Duodenal mucosa (tissue), 2 donors: ENCODE results near the gene HERC5.

Source experiments
- H3K27ac ChIP-seq: one replicate; pipeline ENCODE4 v1.7.0; 2013; ENCODE audit warnings: low read depth, low read length
- H3K27me3 ChIP-seq, 2 donors: one replicate each; pipeline ENCODE4 v1.7.0; 2013; ENCODE audit warnings: low read length in 2 of 2, control low read depth in 1 of 2; ENCODE audit not compliant: insufficient read depth in 2 of 2, control insufficient read depth in 1 of 2
- H3K36me3 ChIP-seq, 2 donors: one replicate each; pipeline ENCODE4 v1.7.0; 2013; ENCODE audit warnings: low read length in 2 of 2, control low read depth in 1 of 2; ENCODE audit not compliant: insufficient read depth in 2 of 2, control insufficient read depth in 1 of 2
- H3K4me1 ChIP-seq, 2 donors: one replicate each; pipeline ENCODE4 v1.7.0; 2013; ENCODE audit warnings: low read length in 2 of 2, control low read depth in 1 of 2; ENCODE audit not compliant: insufficient read depth in 2 of 2, control insufficient read depth in 1 of 2
- H3K4me3 ChIP-seq, 2 donors: one replicate each; pipeline ENCODE4 v1.7.0; 2013; ENCODE audit warnings: low read length in 2 of 2, low read depth in 1 of 2
- H3K9ac ChIP-seq, 2 donors: one replicate each; pipeline ENCODE4 v1.7.0; 2013; ENCODE audit warnings: low read length in 2 of 2, low read depth in 1 of 2
- H3K9me3 ChIP-seq, 2 donors: one replicate each; pipeline ENCODE4 v1.7.0; 2013; ENCODE audit warnings: low read length in 2 of 2, control low read depth in 1 of 2; ENCODE audit not compliant: control insufficient read depth in 1 of 2

HERC5 gene

DNA sequence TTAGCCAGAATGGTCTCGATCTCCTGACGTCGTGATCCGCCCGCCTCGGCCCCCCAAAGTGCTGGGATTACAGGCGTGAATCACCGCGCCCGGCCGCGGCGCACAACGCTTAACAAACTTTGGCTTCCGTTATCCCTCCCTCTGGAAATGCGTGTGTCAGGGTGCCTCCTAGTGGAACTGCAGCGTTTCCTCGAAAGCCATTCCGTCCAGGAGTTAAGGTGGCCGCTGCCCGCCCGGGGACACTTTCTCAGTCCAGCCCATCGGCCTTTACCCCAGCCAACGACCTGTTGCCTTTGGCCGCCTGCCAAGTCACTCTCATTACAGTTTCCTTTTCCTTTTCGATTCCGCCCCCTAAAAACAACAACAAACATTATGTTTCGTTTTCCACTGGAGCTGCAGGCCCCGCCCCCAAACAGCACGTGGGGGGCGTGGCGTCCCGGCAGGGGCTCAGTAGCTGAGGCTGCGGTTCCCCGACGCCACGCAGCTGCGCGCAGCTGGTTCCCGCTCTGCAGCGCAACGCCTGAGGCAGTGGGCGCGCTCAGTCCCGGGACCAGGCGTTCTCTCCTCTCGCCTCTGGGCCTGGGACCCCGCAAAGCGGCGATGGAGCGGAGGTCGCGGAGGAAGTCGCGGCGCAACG, at the start of gene HERC5:
HERC5 (plus strand) TSS at position 450 of the 637 bp plus-strand sequence; CDS start at position 601, 151 bp downstream.
- peak within 1 kb of the TSS; percentile 65 for H3K27ac ChIP-seq
- H3K4me3 ChIP-seq, result peak within 1 kb of the TSS; percentile 59 to 73
- peaks cover 0 to 3% of the 10 kb centered on the region in 2 donors for H3K4me1 ChIP-seq
- H3K9ac ChIP-seq, result peak within 1 kb of the TSS; percentile 47 to 61
- no peaks in the 10 kb centered on the region for H3K36me3 ChIP-seq
- H3K27me3 ChIP-seq, result peaks cover 0 to 4% of the 10 kb centered on the region in 2 donors
- H3K9me3 ChIP-seq, result peaks cover 0 to 3% of the 10 kb centered on the region in 2 donors

DNA sequence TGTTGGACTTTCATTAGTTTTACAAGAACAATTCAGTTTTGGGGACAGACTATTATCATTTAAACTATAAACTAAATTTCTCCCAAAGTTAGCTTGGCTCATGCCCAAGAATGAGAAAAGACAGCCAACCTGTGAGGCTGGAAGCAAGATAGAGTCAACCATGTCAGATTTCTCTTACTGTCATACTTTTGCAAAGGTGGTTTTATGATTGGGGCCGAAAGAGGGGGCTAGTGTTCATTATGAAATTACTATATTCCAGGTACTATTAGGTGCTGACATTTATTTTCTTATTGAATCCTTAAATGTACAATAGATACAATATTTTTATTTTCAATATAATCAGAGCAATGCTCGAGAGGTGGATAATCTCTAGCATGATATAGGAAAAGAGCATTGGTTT, 47.7 kb upstream of the HERC5 start:
- H3K27me3 ChIP-seq, result no peaks in the 10 kb centered on the region
- no peaks in the 10 kb centered on the region for H3K4me1 ChIP-seq
- H3K27ac ChIP-seq, result no peak overlapping the region
- H3K9ac ChIP-seq, result no peak overlapping the region
- peaks cover 5 to 11% of the 10 kb centered on the region in 2 donors for H3K36me3 ChIP-seq
- no peaks in the 10 kb centered on the region for H3K9me3 ChIP-seq
- no peak overlapping the region for H3K4me3 ChIP-seq

DNA sequence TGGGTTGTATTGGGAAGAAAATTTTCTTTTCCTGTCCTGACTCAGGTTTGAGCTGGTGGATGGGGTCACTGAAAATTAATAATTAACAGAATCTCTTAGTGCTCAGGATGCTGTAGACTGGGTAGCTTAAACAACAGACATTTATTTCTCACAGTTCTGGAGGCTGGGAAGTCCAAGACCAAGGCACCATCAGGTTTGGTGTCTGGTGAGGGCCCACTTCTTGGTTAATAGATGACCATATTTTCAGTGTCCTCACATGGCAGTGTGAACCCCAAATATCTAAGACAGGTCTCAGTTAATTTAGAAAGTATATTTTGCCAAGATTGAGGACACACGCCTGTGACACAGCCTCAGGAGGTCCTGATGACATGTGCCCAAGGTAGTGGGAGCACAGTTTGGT, 47.1 kb upstream of the HERC5 start:
- no peak overlapping the region for H3K4me3 ChIP-seq
- no peaks in the 10 kb centered on the region for H3K9me3 ChIP-seq
- H3K4me1 ChIP-seq, result no peaks in the 10 kb centered on the region
- peaks cover 5 to 11% of the 10 kb centered on the region in 2 donors for H3K36me3 ChIP-seq
- H3K27ac ChIP-seq, result no peak overlapping the region
- H3K9ac ChIP-seq, result no peak overlapping the region
- H3K27me3 ChIP-seq, result no peaks in the 10 kb centered on the region

DNA sequence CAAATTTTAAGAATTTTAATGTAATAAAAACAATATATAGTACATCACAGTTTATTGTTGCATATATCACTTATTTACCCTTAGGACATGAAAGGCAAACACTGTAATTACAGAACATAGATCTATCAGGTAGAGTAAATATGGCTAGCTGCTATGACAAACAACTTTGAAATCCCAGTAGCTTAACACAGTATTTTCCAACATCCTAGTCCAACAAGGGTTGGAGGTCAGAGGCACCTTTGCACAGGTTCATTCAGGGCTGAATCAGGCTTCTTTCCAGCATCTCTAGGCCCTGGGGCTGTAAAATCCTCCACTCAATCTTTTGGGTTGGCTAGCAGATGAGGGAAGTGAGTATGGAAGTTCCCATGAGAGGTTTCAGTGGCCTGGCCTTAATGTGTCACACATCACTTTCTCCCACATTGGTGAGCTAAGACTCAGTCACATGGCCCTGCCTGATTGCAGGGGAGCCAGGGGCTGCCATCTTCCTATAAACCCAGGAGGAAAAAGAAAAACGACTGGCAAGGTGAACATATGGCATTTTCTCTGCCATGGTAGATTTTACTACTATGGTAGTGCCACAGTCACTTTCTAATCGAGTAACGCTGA, 45.3 kb upstream of the HERC5 start:
- Histone ChIP-seq H3K4me1 (no peaks in the 10 kb centered on the region), H3K9me3 (no peaks in the 10 kb centered on the region), H3K4me3 (no peak overlapping the region), H3K27me3 (no peaks in the 10 kb centered on the region), H3K27ac (no peak overlapping the region), H3K9ac (no peak overlapping the region), H3K36me3 (peaks cover 0 to 5% of the 10 kb centered on the region in 2 donors)

DNA sequence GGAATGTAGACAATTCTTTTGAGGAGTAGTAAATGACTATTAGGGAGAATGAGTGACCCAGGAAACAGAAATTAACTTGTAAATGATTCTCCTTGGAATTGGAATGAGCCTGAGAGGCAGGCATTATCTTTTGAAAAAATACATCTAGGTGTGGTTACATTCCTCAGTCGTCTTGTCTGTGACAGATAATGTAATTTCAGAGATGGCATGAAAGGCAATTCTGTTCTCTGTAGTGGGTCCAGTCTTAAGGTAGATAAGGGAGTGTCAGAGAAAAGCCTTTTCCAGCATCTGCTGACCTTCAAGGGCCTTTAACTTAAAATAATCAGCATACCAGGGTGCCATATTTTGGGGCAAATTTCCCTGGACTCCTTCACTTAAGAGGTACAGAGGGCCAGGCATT, 43.1 kb upstream of the HERC5 start:
- no peaks in the 10 kb centered on the region for H3K9me3 ChIP-seq

DNA sequence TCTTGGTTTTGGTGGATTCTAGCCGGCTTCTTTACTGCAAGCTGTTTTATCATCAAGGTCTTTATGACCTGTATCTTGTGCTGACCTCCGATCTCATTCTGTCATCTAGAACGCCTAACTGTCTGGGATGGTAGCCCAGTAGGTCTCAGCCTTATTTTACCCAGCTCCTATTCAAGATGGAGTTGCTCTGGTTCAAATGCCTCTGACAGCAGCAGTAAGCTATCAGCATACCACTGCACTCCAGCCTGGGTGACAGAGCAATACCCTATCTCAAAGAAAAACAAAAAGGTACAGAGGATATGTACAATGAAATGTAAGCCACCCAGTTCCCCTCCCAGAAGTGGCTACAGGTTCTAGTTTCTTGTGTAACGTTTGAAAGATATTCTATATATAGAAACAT, 42.2 kb upstream of the HERC5 start:
- Histone ChIP-seq H3K9ac (no peak overlapping the region), H3K27ac (no peak overlapping the region), H3K27me3 (no peaks in the 10 kb centered on the region), H3K4me3 (no peak overlapping the region), H3K9me3 (no peaks in the 10 kb centered on the region), H3K4me1 (no peaks in the 10 kb centered on the region), H3K36me3 (peaks cover 0 to 2% of the 10 kb centered on the region in 2 donors)

More for the DNA sequence above, 43.1 kb upstream of the HERC5 start:
- no peak overlapping the region for H3K9ac ChIP-seq
- H3K27ac ChIP-seq, result no peak overlapping the region
- H3K27me3 ChIP-seq, result no peaks in the 10 kb centered on the region
- H3K4me1 ChIP-seq, result no peaks in the 10 kb centered on the region
- H3K36me3 ChIP-seq, result peaks cover 0 to 2% of the 10 kb centered on the region in 2 donors
- no peak overlapping the region for H3K4me3 ChIP-seq

DNA sequence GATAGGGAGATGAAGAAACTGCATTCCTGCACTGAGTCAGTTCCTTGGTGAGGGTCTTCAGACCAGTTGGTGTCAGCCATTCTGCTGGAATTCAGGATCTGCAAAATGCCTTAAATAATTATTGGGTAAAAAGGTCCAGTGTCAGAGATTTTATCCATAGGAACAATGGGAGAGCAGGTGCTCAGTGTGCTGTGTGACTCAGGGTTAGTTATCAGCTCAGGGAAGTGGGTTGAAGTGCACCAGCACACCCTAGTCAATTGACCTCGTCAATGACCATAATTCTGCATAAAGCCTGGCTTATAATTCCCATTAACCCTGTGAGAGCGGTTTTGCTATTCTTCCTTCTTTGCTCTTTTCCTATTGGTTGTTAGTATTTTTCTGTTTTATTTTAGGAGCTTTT, 40.9 kb upstream of the HERC5 start:
- Histone ChIP-seq H3K27me3 (no peaks in the 10 kb centered on the region), H3K9ac (no peak overlapping the region), H3K27ac (no peak overlapping the region), H3K36me3 (peaks cover 0 to 2% of the 10 kb centered on the region in 2 donors), H3K4me3 (no peak overlapping the region), H3K9me3 (no peaks in the 10 kb centered on the region), H3K4me1 (no peaks in the 10 kb centered on the region)

DNA sequence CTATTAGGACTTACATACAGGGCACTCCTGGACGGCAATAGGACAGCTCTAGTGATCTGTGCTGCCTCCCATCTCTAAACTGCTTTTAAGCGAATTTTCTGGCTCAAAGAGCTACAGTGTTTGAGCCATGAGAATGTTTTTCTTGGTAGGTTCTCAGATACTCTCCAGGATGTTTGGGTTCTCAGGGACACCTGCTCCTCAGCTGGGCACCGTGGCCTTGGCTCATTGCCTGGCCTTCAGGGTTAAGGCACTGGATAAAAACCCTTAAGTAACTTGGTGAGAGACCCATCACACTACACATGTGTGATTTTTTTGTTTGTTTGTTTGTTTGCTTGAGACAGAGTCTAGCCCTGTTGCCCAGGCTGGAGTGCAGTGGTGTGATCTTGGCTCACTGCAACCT, 38.5 kb upstream of the HERC5 start:
- Histone ChIP-seq H3K4me3 (no peak overlapping the region), H3K27me3 (no peaks in the 10 kb centered on the region), H3K4me1 (no peaks in the 10 kb centered on the region), H3K27ac (no peak overlapping the region), H3K36me3 (no peaks in the 10 kb centered on the region), H3K9ac (no peak overlapping the region), H3K9me3 (no peaks in the 10 kb centered on the region)

DNA sequence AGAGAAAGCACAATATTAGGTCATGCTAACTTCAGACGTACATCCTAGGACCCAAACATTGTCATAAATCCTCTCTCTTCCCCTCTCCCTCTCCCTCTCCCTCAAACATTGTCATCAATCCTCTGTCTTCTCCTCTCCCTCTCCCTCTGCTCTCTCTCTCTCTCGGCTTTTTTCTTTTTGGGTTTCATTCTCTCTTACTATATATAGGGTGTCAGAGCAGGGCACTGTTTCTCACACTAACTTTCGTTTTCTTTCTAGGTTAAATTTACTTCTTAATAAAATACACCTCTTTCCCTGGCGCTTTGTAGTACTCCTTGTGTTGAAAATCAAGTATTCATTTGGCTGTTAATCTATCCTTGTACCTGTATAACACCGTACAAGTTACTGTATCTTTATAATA, 37.0 kb upstream of the HERC5 start:
- Histone ChIP-seq H3K27ac (no peak overlapping the region), H3K27me3 (no peaks in the 10 kb centered on the region), H3K9ac (no peak overlapping the region), H3K4me3 (no peak overlapping the region), H3K9me3 (no peaks in the 10 kb centered on the region), H3K4me1 (no peaks in the 10 kb centered on the region), H3K36me3 (no peaks in the 10 kb centered on the region)

DNA sequence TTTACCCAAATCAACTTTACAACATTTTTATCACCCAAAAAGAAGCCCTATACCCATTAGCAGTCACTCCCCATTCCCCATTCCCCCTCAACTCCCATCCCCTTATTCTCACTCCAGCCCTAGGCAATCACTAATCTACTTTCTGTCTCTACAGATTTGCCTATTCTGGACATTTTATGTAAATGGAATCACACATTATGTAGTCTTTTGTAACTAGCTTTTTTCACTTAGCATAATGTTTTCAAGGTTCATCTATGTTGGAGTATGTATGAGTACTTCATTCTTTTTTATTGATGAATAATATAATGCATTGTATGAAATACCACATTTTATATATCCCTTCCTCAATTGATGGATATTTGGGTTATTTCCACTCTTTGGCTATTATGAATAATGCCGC, 36.1 kb upstream of the HERC5 start:
- Histone ChIP-seq H3K9ac (no peak overlapping the region), H3K27me3 (no peaks in the 10 kb centered on the region), H3K4me3 (no peak overlapping the region), H3K36me3 (no peaks in the 10 kb centered on the region), H3K27ac (no peak overlapping the region), H3K4me1 (no peaks in the 10 kb centered on the region), H3K9me3 (no peaks in the 10 kb centered on the region)
